Heart right ventricle (tissue), 16 donors: ENCODE measurements around the gene HRH2. TPM values are rescaled to one million over a fixed set of nuclear protein-coding genes. Genes with fewer than 3 reads are reported as not detected.
A peak's percentile ranks its signal among the peaks of the same experiment; 100 is the strongest.

Source experiments
- ATAC-seq, 8 donors: fragments of 200-7000 bp; cut with Tn5 transposase; one replicate each; pipeline ENCODE4 v1.9.1; 2020; ENCODE audit warnings: mild to moderate bottlenecking in 8 of 8, moderate library complexity in 8 of 8, moderate number of reproducible peaks in 1 of 8
- DNase-seq, 2 donors: peaks; one replicate each; pipeline ENCODE4 v3.0.0-alpha.2; 2020
- H3K27ac ChIP-seq, 10 donors: fragments of 200-600 bp; sonication (generic) in 2 of 10; one replicate each; pipeline versions ENCODE4 v1.5.0 to v1.8.0; 2020 to 2022; ENCODE audit warnings: mild to moderate bottlenecking in 3 of 10
- H3K27me3 ChIP-seq, 7 donors: fragments of 200-600 bp; one replicate each; pipeline ENCODE4 v1.8.0; 2021 to 2022; ENCODE audit warnings: mild to moderate bottlenecking in 2 of 7
- H3K36me3 ChIP-seq, 9 donors: fragments of 200-600 bp; sonication (generic) in 1 of 9; one replicate each; pipeline versions ENCODE4 v1.5.0 to v1.8.0; 2020 to 2022; ENCODE audit warnings: mild to moderate bottlenecking in 2 of 9
- H3K4me1 ChIP-seq, 9 donors: fragments of 200-600 bp; sonication (generic) in 1 of 9; one replicate each; pipeline versions ENCODE4 v1.5.0 to v1.8.0; 2020 to 2022; ENCODE audit warnings: mild to moderate bottlenecking in 4 of 9
- H3K4me3 ChIP-seq, 10 donors: fragments of 200-600 bp; sonication (generic) in 2 of 10; one replicate each; pipeline versions ENCODE4 v1.5.0 to v1.8.0; 2020 to 2022; ENCODE audit warnings: mild to moderate bottlenecking in 7 of 10, moderate library complexity in 2 of 10
- H3K9me3 ChIP-seq, 11 donors: fragments of 200-600 bp in 10 of 11; sonication (generic) in 2 of 11; one replicate each; pipeline versions ENCODE4 v1.5.0 to v1.8.0; 2013 to 2022; ENCODE audit warnings: mild to moderate bottlenecking in 2 of 11, control low read depth in 1 of 11, moderate library complexity in 1 of 11
- CTCF ChIP-seq, 9 donors: fragments of 200-600 bp; sonication (generic) in 2 of 9; IDR thresholded peaks; one replicate each; pipeline versions ENCODE4 v1.5.0 to v1.8.0; 2021 to 2022; ENCODE audit warnings: antibody characterized with exemption in 9 of 9, mild to moderate bottlenecking in 5 of 9, moderate library complexity in 1 of 9
- WGBS, 2 donors: extraction: QIAGEN DNeasy Blood & Tissue Kit; methylation state at CpG; one replicate each; pipeline ENCODE4 v1.1.7; 2013; ENCODE audit warnings: inconsistent platforms in 1 of 2; 5-methylcytosine and 5-hydroxymethylcytosine counted together
- intact Hi-C, 10 donors: fragments of 100-400 bp; cut with DNase I; formaldehyde crosslinking; loops; one replicate each; pipeline versions ENCODE4 v1.11.1 to v1.14.2; 2022
- polyA plus RNA-seq, 2 donors: library from polyadenylated mRNA; stranded (reverse); fragments of 200-250 nt; gene quantifications; one replicate each; pipeline ENCODE4 v1.2.3, GENCODE V29; 2013
- total RNA-seq, 10 donors: library from RNA; stranded (reverse); fragmentation: NEBNext Ultra II Directional in 3 of 10; extraction: Animal tissue kit (Norgen Biotek cat#: 25700) in 3 of 10; gene quantifications; one replicate each; pipeline versions ENCODE4 v1.2.1 to v1.2.4, GENCODE V29; 2021 to 2023
- donor health status: Arrhythmogenic right ventricular cardiomyopathy.
- donor health status: ischemic (EF 13 %, LVEDD 7.1; RV severe dilation, severe dysfunction).
- donor health status: healthy with polysubstance abuse.
- donor health status: DM: no; HTN: yes; CAD: no.
- donor health status: DM: no; HTN: no; CAD: no.
- donor health status: ischemic (EF 25% LVEDD 6.9; RV normal size, moderate dysfunction).
- donor health status: ischemic (EF 25% LVEDD 5.7; RV mildly dilated, moderate dysfunction).
- donor health status: healthy.
- donor health status: DM: yes; HTN: yes; CAD: no.
- donor health status: Ischemic cardiomyopathy.
- donor health status: ischemic (EF 35%, LVEDD 5.7; RV mildly dilated, moderate dysfunction).
- donor health status: nonischemic (EF 11% LVEDD 7.7; RV severe dilation, severe dysfunction).
- donor health status: DM: yes; HTN: yes; CAD: no.
- donor health status: PGD.
- donor health status: ischemic (EF 29% LVEDD 5.4; RV normal size, mild dysfunction).
- donor health status: nonischemic (EF 23%, LVEDD 6.1; RV moderate dilation, normal function).

The HRH2 gene
- total and polyA plus RNA-seq, 12 donors: 12.2 to 78.7 (median 50.6) TPM

DNA sequence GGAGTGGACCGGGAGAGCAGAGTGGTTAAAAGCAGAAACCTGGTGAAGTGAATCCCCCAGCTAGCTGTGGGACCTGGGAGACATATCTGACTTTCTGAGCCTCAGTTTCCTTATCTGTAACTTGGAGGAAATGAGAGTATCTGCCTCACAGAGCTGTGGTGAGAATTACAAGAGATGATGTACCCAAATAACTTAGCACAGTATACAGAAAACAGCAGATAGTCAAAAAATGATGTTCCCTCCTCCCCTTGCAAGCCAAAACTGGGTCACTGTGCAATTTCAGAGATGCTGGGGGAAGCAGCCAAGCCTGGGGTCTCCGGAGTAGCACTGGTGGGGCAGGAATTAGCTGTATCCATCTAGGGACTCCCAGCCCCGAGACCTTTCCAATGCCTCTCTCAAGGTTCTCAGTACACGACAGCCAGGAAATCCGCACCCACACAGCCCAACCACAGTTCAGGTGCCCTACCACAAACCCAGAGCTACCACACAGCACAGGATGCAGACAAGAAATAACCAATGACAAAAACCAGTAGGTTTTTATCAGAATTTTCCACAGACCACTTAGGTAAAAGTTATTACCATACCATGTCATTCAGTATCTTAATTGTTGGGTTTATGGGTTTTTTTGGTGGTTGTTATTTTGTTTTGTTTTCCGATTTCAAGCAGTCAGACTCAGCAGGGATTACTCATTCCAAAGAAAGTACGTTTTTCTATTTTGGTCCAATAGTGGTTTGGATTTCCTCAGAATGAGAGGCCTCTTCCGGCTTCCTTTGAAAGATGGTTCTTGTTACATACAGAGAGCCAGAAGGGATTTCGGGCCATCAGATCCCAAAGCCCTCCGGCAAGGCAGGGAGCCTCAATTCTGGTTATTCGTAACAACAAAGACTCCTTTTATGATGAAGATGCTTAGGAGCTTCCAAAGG lies 4.9 kb upstream of the HRH2 start:
- DNase-seq: no peak
- H3K9me3 ChIP-seq: peaks cover 0 to 21% (median 9%) of the 10 kb centered on the region in 11 donors
- ATAC-seq: no peak
- no peaks in the 10 kb centered on the region for H3K36me3 ChIP-seq
- H3K4me1 ChIP-seq: peaks cover 0 to 60% (median 0%) of the 10 kb centered on the region in 9 donors
- H3K27me3 ChIP-seq: peaks cover 0 to 17% (median under 1%) of the 10 kb centered on the region in 7 donors
- intact Hi-C loops: no loop called here
- TF ChIP-seq CTCF (IDR thresholded peaks at IDR 0.05): no peak
- H3K4me3 ChIP-seq: no peak overlapping the region
- 63 to 71% methylated on average over 11 of the region's 11 CpGs for WGBS, 2 donors
- peak overlapping the region in 2 of 10 donors; percentile 10 to 52 for H3K27ac ChIP-seq

- Histone ChIP-seq H3K4me1 (peaks cover 0 to 67% (median 5%) of the 10 kb centered on the region in 9 donors), H3K4me3 (no peak overlapping the region), H3K9me3 (peaks cover 0 to 21% (median 9%) of the 10 kb centered on the region in 11 donors), H3K36me3 (no peaks in the 10 kb centered on the region), H3K27ac (peak overlapping the region in 1 of 10 donors; percentile 52), H3K27me3 (peaks cover 0 to 25% (median 8%) of the 10 kb centered on the region in 7 donors)
- no peak for DNase-seq
- TF ChIP-seq CTCF (IDR thresholded peaks at IDR 0.05): no peak
- intact Hi-C loops: no loop called here
- no peak for ATAC-seq
- 91 to 94% methylated on average over 4 of the region's 4 CpGs for WGBS, 2 donors
Measured at GRCh38 chr5:175653763-175654162, 4.1 kb upstream of the HRH2 start.

DNA sequence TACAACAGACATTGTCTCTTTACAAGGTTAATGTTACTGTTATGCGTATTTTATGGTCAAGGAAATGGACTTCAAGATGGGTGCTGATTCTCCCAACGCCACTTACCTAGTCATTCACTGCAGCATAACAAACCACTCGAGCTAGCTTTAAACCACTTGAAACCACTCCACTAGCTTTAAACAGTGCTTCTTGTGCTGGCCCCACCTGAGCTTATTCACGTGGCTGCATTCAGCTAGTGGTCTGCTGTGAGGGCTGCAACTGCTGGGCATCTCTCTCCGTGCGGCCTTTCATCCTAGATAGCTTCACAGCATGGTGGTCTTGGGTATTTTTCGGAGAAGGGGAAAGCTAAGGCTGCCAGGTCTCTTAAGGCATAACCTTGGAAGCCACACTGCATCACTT lies 3.5 kb upstream of the HRH2 start:
- 75 to 85% methylated on average over 7 of the region's 7 CpGs for WGBS, 2 donors
- Histone ChIP-seq H3K9me3 (peaks cover 0 to 15% (median 9%) of the 10 kb centered on the region in 11 donors), H3K4me1 (peaks cover 0 to 73% (median 9%) of the 10 kb centered on the region in 9 donors), H3K27me3 (peaks cover 0 to 31% (median 10%) of the 10 kb centered on the region in 7 donors), H3K36me3 (no peaks in the 10 kb centered on the region), H3K27ac (no peak overlapping the region), H3K4me3 (no peak overlapping the region)
- intact Hi-C loops: no loop called here
- no peak for ATAC-seq
- no peak for TF ChIP-seq CTCF (IDR thresholded peaks at IDR 0.05)
- DNase-seq: no peak

GRCh38 chr5:175654807-175655206 lies 3.1 kb upstream of the HRH2 start:
- no peak for ATAC-seq
- Histone ChIP-seq H3K27ac (no peak overlapping the region), H3K36me3 (no peaks in the 10 kb centered on the region), H3K27me3 (peaks cover 0 to 35% (median 10%) of the 10 kb centered on the region in 7 donors), H3K9me3 (peaks cover 0 to 10% (median 6%) of the 10 kb centered on the region in 11 donors), H3K4me1 (peaks cover 0 to 78% (median 12%) of the 10 kb centered on the region in 9 donors), H3K4me3 (no peak overlapping the region)
- 74 to 83% methylated on average over 8 of the region's 8 CpGs for WGBS, 2 donors
- intact Hi-C loops: loop anchor here in 3 of 10 donors (5.0 kb wide), 3 partner anchors 42 to 118 kb away; no protein-coding TSS in a partner anchor
- no peak for DNase-seq
- no peak for TF ChIP-seq CTCF (IDR thresholded peaks at IDR 0.05)
